NB4 (cell line): ENCODE results near the gene CLN5.
"Not testable (repeated sequence)": the region's sequence is repeated elsewhere in the genome, so short reads cannot be mapped to it uniquely, and the experiment has no call there.

ENCODE experiments used
- MYC ChIP-seq: IDR thresholded peaks from 2 replicates; pipeline ENCODE4 v1.6.1; 2011; ENCODE audit warnings: low read depth, low read length
- TF ChIP-seq, protein P1 (sequence below): IDR thresholded peaks from one replicate; pipeline ENCODE4 v1.5.1; 2012; ENCODE audit warnings: low read depth, low read length

DNA sequence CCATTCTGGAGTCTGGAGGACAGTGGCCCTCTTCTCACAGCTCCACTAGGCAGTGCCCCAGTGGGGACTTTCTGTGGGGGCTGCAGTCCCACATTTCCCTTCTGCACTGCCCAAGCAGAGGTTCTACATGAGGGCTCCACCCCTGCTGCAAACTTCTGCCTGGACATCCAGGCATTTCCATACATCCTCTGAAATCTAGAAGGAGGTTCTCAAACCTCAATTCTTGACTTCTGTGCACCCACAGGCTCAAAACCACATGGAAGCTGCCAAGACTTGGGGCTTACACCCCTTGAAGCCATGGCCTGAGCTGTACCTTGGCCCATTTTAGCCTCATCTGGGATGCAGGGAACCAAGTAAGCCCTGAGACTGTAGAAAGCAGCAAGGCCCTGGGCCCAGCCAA is 32.1 kb upstream of the CLN5 start:
- TF ChIP-seq MYC: not testable (repeated sequence)
- TF ChIP-seq, protein P1, sequence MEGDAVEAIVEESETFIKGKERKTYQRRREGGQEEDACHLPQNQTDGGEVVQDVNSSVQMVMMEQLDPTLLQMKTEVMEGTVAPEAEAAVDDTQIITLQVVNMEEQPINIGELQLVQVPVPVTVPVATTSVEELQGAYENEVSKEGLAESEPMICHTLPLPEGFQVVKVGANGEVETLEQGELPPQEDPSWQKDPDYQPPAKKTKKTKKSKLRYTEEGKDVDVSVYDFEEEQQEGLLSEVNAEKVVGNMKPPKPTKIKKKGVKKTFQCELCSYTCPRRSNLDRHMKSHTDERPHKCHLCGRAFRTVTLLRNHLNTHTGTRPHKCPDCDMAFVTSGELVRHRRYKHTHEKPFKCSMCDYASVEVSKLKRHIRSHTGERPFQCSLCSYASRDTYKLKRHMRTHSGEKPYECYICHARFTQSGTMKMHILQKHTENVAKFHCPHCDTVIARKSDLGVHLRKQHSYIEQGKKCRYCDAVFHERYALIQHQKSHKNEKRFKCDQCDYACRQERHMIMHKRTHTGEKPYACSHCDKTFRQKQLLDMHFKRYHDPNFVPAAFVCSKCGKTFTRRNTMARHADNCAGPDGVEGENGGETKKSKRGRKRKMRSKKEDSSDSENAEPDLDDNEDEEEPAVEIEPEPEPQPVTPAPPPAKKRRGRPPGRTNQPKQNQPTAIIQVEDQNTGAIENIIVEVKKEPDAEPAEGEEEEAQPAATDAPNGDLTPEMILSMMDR: not testable (repeated sequence)
